Measurements from ENCODE around the gene MEGF11.

Gene MEGF11

GRCh38 chr15:66229790-66230465 lies 23.6 kb downstream of the MEGF11 start:
- H2AFZ ChIP-seq (ENCODE audit: low read depth, low read length): no peak overlapping the region
- H3K79me2 ChIP-seq (ENCODE audit: low read length): no peaks in the 10 kb centered on the region

GRCh38 chr15:66228807-66229735 lies 24.5 kb downstream of the MEGF11 start:
- H3K9me3 ChIP-seq (ENCODE audit: insufficient read depth, low read length): no peaks in the 10 kb centered on the region
- H3K4me1 ChIP-seq (ENCODE audit: low read length): no peaks in the 10 kb centered on the region
- H3K27me3 ChIP-seq (ENCODE audit: low read depth, low read length): peaks cover 9% of the 10 kb centered on the region; the same call in 1 of the 2 replicates
- TF ChIP-seq CTCF (IDR thresholded peaks at IDR 0.05; ENCODE audit: low read depth, low read length) (no peak), EZH2phosphoT487 (IDR thresholded peaks at IDR 0.05; ENCODE audit: low read depth) (no peak)
- H3K4me2 ChIP-seq (ENCODE audit: low read length): no peak overlapping the region
- no peak overlapping the region for H3K4me3 ChIP-seq (ENCODE audit: low read length)
- no peak overlapping the region for H2AFZ ChIP-seq (ENCODE audit: low read depth, low read length)
- H3K9ac ChIP-seq (ENCODE audit: low read length): no peak overlapping the region
- no peak overlapping the region for H3K27ac ChIP-seq (ENCODE audit: low read length)
- H4K20me1 ChIP-seq (ENCODE audit: insufficient read depth, low read length): no peaks in the 10 kb centered on the region
- no peaks in the 10 kb centered on the region for H3K79me2 ChIP-seq (ENCODE audit: low read length)
- no peaks in the 10 kb centered on the region for H3K36me3 ChIP-seq (replicated peaks; ENCODE audit: low read depth, low read length)

More at GRCh38 chr15:66229790-66230465, 23.6 kb downstream of the MEGF11 start:
- Histone ChIP-seq H3K4me2 (ENCODE audit: low read length) (no peak overlapping the region), H3K27me3 (ENCODE audit: low read depth, low read length) (peaks cover 9% of the 10 kb centered on the region; the same call in 1 of the 2 replicates), H4K20me1 (ENCODE audit: insufficient read depth, low read length) (no peaks in the 10 kb centered on the region), H3K9ac (ENCODE audit: low read length) (no peak overlapping the region), H3K4me3 (ENCODE audit: low read length) (no peak overlapping the region), H3K36me3 (replicated peaks; ENCODE audit: low read depth, low read length) (no peaks in the 10 kb centered on the region), H3K4me1 (ENCODE audit: low read length) (no peaks in the 10 kb centered on the region), H3K9me3 (ENCODE audit: insufficient read depth, low read length) (no peaks in the 10 kb centered on the region), H3K27ac (ENCODE audit: low read length) (no peak overlapping the region)
- TF ChIP-seq CTCF (IDR thresholded peaks at IDR 0.05; ENCODE audit: low read depth, low read length) (no peak), EZH2phosphoT487 (IDR thresholded peaks at IDR 0.05; ENCODE audit: low read depth) (no peak)

- H3K27me3 ChIP-seq (ENCODE audit: low read depth, low read length): peaks cover 14% of the 10 kb centered on the region
- H3K9me3 ChIP-seq (ENCODE audit: insufficient read depth, low read length): no peaks in the 10 kb centered on the region
- TF ChIP-seq CTCF (IDR thresholded peaks at IDR 0.05; ENCODE audit: low read depth, low read length): no peak
- TF ChIP-seq EZH2phosphoT487 (IDR thresholded peaks at IDR 0.05; ENCODE audit: low read depth): no peak
Measured at GRCh38 chr15:66226736-66227135, 26.8 kb downstream of the MEGF11 start.

GRCh38 chr15:66225656-66226274 lies 27.8 kb downstream of the MEGF11 start:
- Histone ChIP-seq H4K20me1 (ENCODE audit: insufficient read depth, low read length) (no peaks in the 10 kb centered on the region), H3K4me3 (ENCODE audit: low read length) (no peak overlapping the region), H3K27ac (ENCODE audit: low read length) (no peak overlapping the region), H3K36me3 (replicated peaks; ENCODE audit: low read depth, low read length) (no peaks in the 10 kb centered on the region), H3K27me3 (ENCODE audit: low read depth, low read length) (peaks cover 17% of the 10 kb centered on the region), H3K4me2 (ENCODE audit: low read length) (no peak overlapping the region), H2AFZ (ENCODE audit: low read depth, low read length) (no peak overlapping the region), H3K79me2 (ENCODE audit: low read length) (no peaks in the 10 kb centered on the region), H3K9ac (ENCODE audit: low read length) (no peak overlapping the region), H3K4me1 (ENCODE audit: low read length) (no peaks in the 10 kb centered on the region), H3K9me3 (ENCODE audit: insufficient read depth, low read length) (no peaks in the 10 kb centered on the region)
- TF ChIP-seq CTCF (IDR thresholded peaks at IDR 0.05; ENCODE audit: low read depth, low read length): no peak
- TF ChIP-seq EZH2phosphoT487 (IDR thresholded peaks at IDR 0.05; ENCODE audit: low read depth): no peak

More at GRCh38 chr15:66226736-66227135, 26.8 kb downstream of the MEGF11 start:
- no peaks in the 10 kb centered on the region for H3K79me2 ChIP-seq (ENCODE audit: low read length)
- H3K36me3 ChIP-seq (replicated peaks; ENCODE audit: low read depth, low read length): no peaks in the 10 kb centered on the region
- H3K4me1 ChIP-seq (ENCODE audit: low read length): no peaks in the 10 kb centered on the region
- H2AFZ ChIP-seq (ENCODE audit: low read depth, low read length): no peak overlapping the region
- no peak overlapping the region for H3K9ac ChIP-seq (ENCODE audit: low read length)
- no peaks in the 10 kb centered on the region for H4K20me1 ChIP-seq (ENCODE audit: insufficient read depth, low read length)
- no peak overlapping the region for H3K4me2 ChIP-seq (ENCODE audit: low read length)
- H3K27ac ChIP-seq (ENCODE audit: low read length): no peak overlapping the region
- no peak overlapping the region for H3K4me3 ChIP-seq (ENCODE audit: low read length)

Measured in OCI-LY3 (cell line).